Body of pancreas (tissue), 4 donors: ENCODE measurements around the gene LGALS3. TPM values are rescaled to one million over a fixed set of nuclear protein-coding genes. Genes with fewer than 3 reads are reported as not detected.

Source experiments
- ATAC-seq: fragments of 150-250 bp; one replicate; pipeline ENCODE4 v1.9.1; 2016
- DNase-seq, 4 donors: peaks; one replicate each; pipeline ENCODE4 v3.0.0-alpha.2; 2019
- H3K27ac ChIP-seq, 4 donors: fragments of 200-600 bp; sonication (generic); 1 replicate in 3 of 4; 2 replicates in 1 of 4; pipeline versions ENCODE4 v1.5.1 to v1.6.1; 2016 to 2019; ENCODE audit warnings: mild to moderate bottlenecking in 1 of 4, mixed read lengths in 1 of 4, moderate library complexity in 1 of 4
- H3K27me3 ChIP-seq, 2 donors: fragments of 200-600 bp; sonication (generic); one replicate each; pipeline ENCODE4 v1.6.0; 2016; ENCODE audit warnings: mild to moderate bottlenecking in 1 of 2
- H3K36me3 ChIP-seq, 2 donors: fragments of 200-600 bp; sonication (generic); replicated peaks in 1 of 2; 2 replicates each; pipeline ENCODE4 v1.5.1; 2016; ENCODE audit warnings: low read depth in 2 of 2; ENCODE audit not compliant: insufficient read depth in 1 of 2
- H3K4me1 ChIP-seq: fragments of 200-600 bp; sonication (generic); one replicate; pipeline ENCODE4 v1.6.0; 2016
- H3K4me3 ChIP-seq, 2 donors: fragments of 200-600 bp; sonication (generic); 1 replicate in 1 of 2; 2 replicates in 1 of 2; pipeline ENCODE4 v1.5.1; 2016 to 2019
- H3K9me3 ChIP-seq, 3 donors: fragments of 200-600 bp; sonication (generic); 1 replicate in 2 of 3; 2 replicates in 1 of 3; pipeline ENCODE4 v1.5.1; 2016
- POLR2A ChIP-seq, 3 donors: fragments of 450-650 bp; IDR thresholded peaks; one replicate each; pipeline ENCODE4 v1.6.1; 2016; ENCODE audit warnings: antibody characterized with exemption in 3 of 3, mild to moderate bottlenecking in 2 of 3
- WGBS, 2 donors: methylation state at CpG; one replicate each; pipeline ENCODE4 v1.1.5; 2017; 5-methylcytosine and 5-hydroxymethylcytosine counted together
- intact Hi-C: fragments of 100-400 bp; cut with DNase I; formaldehyde crosslinking; loops from one replicate; pipeline ENCODE4 v1.15.1; 2023
- total RNA-seq, 2 donors: library from RNA; depleted of rRNA; stranded (reverse); fragments of >200 nt; gene quantifications; one replicate each; pipeline ENCODE4 v1.1.0, GENCODE V29; 2016
- TF ChIP-seq, protein P1 (sequence below), 7 experiments: fragments of 450-650 bp in 4 of 7; fragments of 200-600 bp in 3 of 7; sonication (generic) in 3 of 7; IDR thresholded peaks; one replicate each; pipeline ENCODE4 v1.5.1; 2016 to 2019; ENCODE audit warnings: antibody characterized with exemption in 7 of 7

LGALS3 gene
- total RNA-seq, 2 donors from 2014 or later = 53.4 to 145 TPM

GRCh38 chr14:55116246-55117030, 12.6 kb upstream of the LGALS3 start:
- intact Hi-C loops = no loop called here
- no peaks in the 10 kb centered on the region for H3K9me3 ChIP-seq
- ATAC-seq = peak; percentile 91
- WGBS, 2 donors = 18 to 19% methylated on average over 11 of the region's 11 CpGs
- H3K4me1 ChIP-seq = peaks cover 31% of the 10 kb centered on the region
- H3K27ac ChIP-seq = peak overlapping the region; percentile 75 to 96 (median 89)
- peak; percentile 66 to 75 (median 70) for DNase-seq
- H3K4me3 ChIP-seq = no peak overlapping the region
- TF ChIP-seq POLR2A (IDR thresholded peaks at IDR 0.05) = peak in 2 of 3 donors; percentile 60 to 68
- TF ChIP-seq, protein P1, sequence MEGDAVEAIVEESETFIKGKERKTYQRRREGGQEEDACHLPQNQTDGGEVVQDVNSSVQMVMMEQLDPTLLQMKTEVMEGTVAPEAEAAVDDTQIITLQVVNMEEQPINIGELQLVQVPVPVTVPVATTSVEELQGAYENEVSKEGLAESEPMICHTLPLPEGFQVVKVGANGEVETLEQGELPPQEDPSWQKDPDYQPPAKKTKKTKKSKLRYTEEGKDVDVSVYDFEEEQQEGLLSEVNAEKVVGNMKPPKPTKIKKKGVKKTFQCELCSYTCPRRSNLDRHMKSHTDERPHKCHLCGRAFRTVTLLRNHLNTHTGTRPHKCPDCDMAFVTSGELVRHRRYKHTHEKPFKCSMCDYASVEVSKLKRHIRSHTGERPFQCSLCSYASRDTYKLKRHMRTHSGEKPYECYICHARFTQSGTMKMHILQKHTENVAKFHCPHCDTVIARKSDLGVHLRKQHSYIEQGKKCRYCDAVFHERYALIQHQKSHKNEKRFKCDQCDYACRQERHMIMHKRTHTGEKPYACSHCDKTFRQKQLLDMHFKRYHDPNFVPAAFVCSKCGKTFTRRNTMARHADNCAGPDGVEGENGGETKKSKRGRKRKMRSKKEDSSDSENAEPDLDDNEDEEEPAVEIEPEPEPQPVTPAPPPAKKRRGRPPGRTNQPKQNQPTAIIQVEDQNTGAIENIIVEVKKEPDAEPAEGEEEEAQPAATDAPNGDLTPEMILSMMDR (IDR thresholded peaks at IDR 0.05) = no peak
- no peaks in the 10 kb centered on the region for H3K27me3 ChIP-seq
- no peaks in the 10 kb centered on the region for H3K36me3 ChIP-seq

DNA sequence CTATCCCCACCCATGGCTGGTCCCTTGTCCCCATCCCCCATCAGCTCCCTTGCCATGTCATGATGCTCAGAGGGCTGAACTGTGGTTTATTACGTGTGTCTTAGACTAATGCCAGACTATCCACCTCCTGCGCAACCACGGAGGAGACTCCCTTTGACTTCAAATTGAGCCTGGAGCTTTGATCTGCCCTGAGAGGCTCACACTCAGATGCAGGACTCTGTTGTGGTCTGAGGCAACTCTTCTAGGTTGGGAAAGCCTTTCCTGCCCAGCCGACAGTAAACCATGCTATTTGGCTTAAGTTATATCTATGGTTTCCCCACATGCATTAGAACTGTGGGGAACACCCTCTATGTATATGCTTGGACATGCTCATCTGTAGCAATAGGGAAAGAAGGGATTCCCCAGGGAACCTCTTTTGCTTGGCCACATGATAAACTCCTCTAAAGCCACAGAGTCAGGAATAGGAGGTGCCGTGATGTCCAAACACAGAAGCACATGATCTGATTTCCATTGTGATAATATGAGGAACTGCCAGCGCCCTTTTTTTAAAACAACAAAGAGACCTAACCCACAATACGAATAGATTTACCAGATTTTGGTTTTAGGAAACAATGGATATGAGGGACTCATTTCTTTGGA, 11.1 kb upstream of the LGALS3 start:
- DNase-seq (peak in 1 of 4 donors; percentile 36), ATAC-seq (no peak)
- no peak overlapping the region for H3K4me3 ChIP-seq
- H3K27ac ChIP-seq = peak overlapping the region in 3 of 4 donors; percentile 3 to 52 (median 34)
- no peaks in the 10 kb centered on the region for H3K36me3 ChIP-seq
- WGBS, 2 donors = 76 to 84% methylated on average over 7 of the region's 7 CpGs
- TF ChIP-seq POLR2A (IDR thresholded peaks at IDR 0.05) = no peak
- TF ChIP-seq, protein P1 (IDR thresholded peaks at IDR 0.05) = no peak
- intact Hi-C loops = no loop called here
- H3K27me3 ChIP-seq = no peaks in the 10 kb centered on the region
- H3K4me1 ChIP-seq = peaks cover 41% of the 10 kb centered on the region
- H3K9me3 ChIP-seq = no peaks in the 10 kb centered on the region

- ATAC-seq (no peak), DNase-seq (no peak)
- 69 to 75% methylated on average over 3 of the region's 3 CpGs for WGBS, 2 donors
- no peak overlapping the region for H3K4me3 ChIP-seq
- H3K27ac ChIP-seq = peak overlapping the region in 2 of 4 donors; percentile 34 to 52
- H3K4me1 ChIP-seq = peaks cover 48% of the 10 kb centered on the region
- no peaks in the 10 kb centered on the region for H3K36me3 ChIP-seq
- H3K27me3 ChIP-seq = no peaks in the 10 kb centered on the region
- TF ChIP-seq, protein P1 (IDR thresholded peaks at IDR 0.05) = no peak
- no peak for TF ChIP-seq POLR2A (IDR thresholded peaks at IDR 0.05)
- no peaks in the 10 kb centered on the region for H3K9me3 ChIP-seq
- intact Hi-C loops = no loop called here
Observed at GRCh38 chr14:55118761-55119160, 10.3 kb upstream of the LGALS3 start.

DNA sequence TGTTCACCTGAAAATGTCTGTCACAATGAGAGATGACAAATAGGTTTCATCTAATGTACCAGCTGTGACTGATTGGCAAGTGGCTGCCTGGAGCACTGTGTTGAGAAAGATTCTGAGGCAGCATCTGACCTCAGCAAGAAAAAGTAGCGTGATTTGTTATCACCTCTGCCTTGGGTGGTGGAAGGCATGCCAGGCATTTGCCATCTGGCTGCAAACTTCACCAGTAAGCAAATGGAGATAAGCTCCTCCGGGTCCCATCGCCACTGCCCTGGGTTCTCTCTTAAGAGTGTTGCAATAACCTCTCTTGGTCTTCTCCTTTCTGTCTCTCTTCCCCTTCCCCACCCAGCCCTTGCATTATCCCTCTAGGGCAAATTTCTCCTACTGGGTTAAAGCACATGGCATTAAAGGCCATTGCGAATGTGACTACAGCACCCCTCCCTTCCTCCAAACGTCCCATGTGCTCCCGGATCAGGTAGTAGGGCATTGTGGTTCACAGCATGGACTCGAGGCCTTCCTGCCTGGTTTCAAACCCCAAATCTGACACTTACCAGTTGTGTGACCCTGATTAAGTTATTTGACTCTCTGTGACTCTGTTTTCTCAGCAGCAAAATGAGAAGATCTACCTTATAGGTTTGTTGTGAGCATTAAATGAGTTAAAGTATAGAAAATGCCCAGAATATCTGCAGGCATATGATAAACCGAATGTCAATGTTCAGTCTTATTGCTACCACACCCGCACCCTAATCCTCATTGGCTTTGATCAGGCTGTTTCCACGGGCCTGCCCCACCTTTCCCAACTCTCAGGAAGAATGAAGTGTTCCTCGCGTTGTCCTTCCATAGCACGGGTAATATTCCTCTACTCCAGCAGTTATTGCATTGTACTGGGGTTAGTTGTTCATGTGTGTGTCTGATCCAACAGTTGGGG, 8.2 kb upstream of the LGALS3 start:
- 76 to 77% methylated on average over 13 of the region's 13 CpGs for WGBS, 2 donors
- peaks cover 35% of the 10 kb centered on the region for H3K4me1 ChIP-seq
- intact Hi-C loops = no loop called here
- H3K27ac ChIP-seq = no peak overlapping the region
- DNase-seq = peak in 1 of 4 donors; percentile 34
- no peaks in the 10 kb centered on the region for H3K36me3 ChIP-seq
- TF ChIP-seq, protein P1 (IDR thresholded peaks at IDR 0.05) = no peak
- no peak for TF ChIP-seq POLR2A (IDR thresholded peaks at IDR 0.05)
- no peaks in the 10 kb centered on the region for H3K27me3 ChIP-seq
- ATAC-seq = no peak
- H3K9me3 ChIP-seq = no peaks in the 10 kb centered on the region
- no peak overlapping the region for H3K4me3 ChIP-seq
